H9 (cell line): ENCODE data around the gene SALL3. TPM values are rescaled to one million over a fixed set of nuclear protein-coding genes. Genes with fewer than 3 reads are reported as not detected.

ENCODE experiments used
- DNase-seq: peaks from one replicate; pipeline ENCODE4 v3.0.0-alpha.2; 2017
- H2AFZ ChIP-seq: one replicate; pipeline ENCODE4 v1.6.1; 2013; ENCODE audit warnings: mild to moderate bottlenecking, low read length, control low read depth, moderate library complexity
- H2AK5ac ChIP-seq: 2 replicates; pipeline ENCODE4 v1.6.1; 2013; ENCODE audit warnings: low read length, control low read depth, mixed read lengths; ENCODE audit not compliant: insufficient read length
- H2BK120ac ChIP-seq: one replicate; pipeline ENCODE4 v1.6.1; 2013; ENCODE audit warnings: low read depth, mild to moderate bottlenecking, low read length, control low read depth, inconsistent platforms; ENCODE audit not compliant: poor library complexity, severe bottlenecking
- H2BK12ac ChIP-seq: 2 replicates; pipeline ENCODE4 v1.6.1; 2013; ENCODE audit warnings: low read length, control low read depth, mixed read lengths, low read depth; ENCODE audit not compliant: insufficient read length
- H2BK15ac ChIP-seq: 2 replicates; pipeline ENCODE4 v1.6.1; 2013; ENCODE audit warnings: low read depth, low read length, control low read depth
- H2BK20ac ChIP-seq: one replicate; pipeline ENCODE4 v1.6.1; 2013; ENCODE audit warnings: low read depth, mild to moderate bottlenecking, low read length, control low read depth, inconsistent platforms; ENCODE audit not compliant: poor library complexity, severe bottlenecking
- H2BK5ac ChIP-seq: 2 replicates; pipeline ENCODE4 v1.6.1; 2013; ENCODE audit warnings: low read length, control low read depth, mixed read lengths; ENCODE audit not compliant: insufficient read length
- H3K14ac ChIP-seq: 2 replicates; pipeline ENCODE4 v1.6.1; 2013; ENCODE audit warnings: low read length, control low read depth; ENCODE audit not compliant: insufficient read depth
- H3K18ac ChIP-seq: 2 replicates; pipeline ENCODE4 v1.6.1; 2013; ENCODE audit warnings: low read depth, mild to moderate bottlenecking, mixed read lengths, low read length, control low read depth; ENCODE audit not compliant: insufficient read length
- H3K23ac ChIP-seq: 2 replicates; pipeline ENCODE4 v1.6.1; 2013; ENCODE audit warnings: low read length, control low read depth, mixed read lengths, low read depth; ENCODE audit not compliant: insufficient read length
- H3K23me2 ChIP-seq: 2 replicates; pipeline ENCODE4 v1.6.1; 2013; ENCODE audit warnings: low read depth, mild to moderate bottlenecking, mixed read lengths, low read length, control low read depth; ENCODE audit not compliant: insufficient read length, poor library complexity, severe bottlenecking
- H3K27ac ChIP-seq: 2 replicates; pipeline ENCODE4 v1.5.1; 2013; ENCODE audit warnings: low read length, control low read depth, mixed read lengths, low read depth; ENCODE audit not compliant: insufficient read length
- H3K27me3 ChIP-seq: 2 replicates; pipeline ENCODE4 v1.6.1; 2013; ENCODE audit warnings: low read length, control low read depth, inconsistent platforms; ENCODE audit not compliant: insufficient read depth
- H3K4ac ChIP-seq: 2 replicates; pipeline ENCODE4 v1.6.1; 2013; ENCODE audit warnings: low read depth, mild to moderate bottlenecking, control low read depth, inconsistent platforms, low read length, moderate library complexity
- H3K4me1 ChIP-seq: 2 replicates; pipeline ENCODE4 v1.6.1; 2013; ENCODE audit warnings: low read length, control low read depth, inconsistent platforms; ENCODE audit not compliant: insufficient read depth
- H3K4me2 ChIP-seq: 2 replicates; pipeline ENCODE4 v1.6.1; 2013; ENCODE audit warnings: low read length, control low read depth, mixed read lengths; ENCODE audit not compliant: insufficient read length, insufficient read depth
- H3K56ac ChIP-seq: 2 replicates; pipeline ENCODE4 v1.6.1; 2013; ENCODE audit warnings: low read depth, mild to moderate bottlenecking, mixed read lengths, low read length, control low read depth; ENCODE audit not compliant: insufficient read length
- H3K79me1 ChIP-seq: 2 replicates; pipeline ENCODE4 v1.6.1; 2013; ENCODE audit warnings: low read depth, mild to moderate bottlenecking, moderate library complexity, low read length, control low read depth, inconsistent platforms; ENCODE audit not compliant: insufficient read depth, poor library complexity, severe bottlenecking
- H3K79me2 ChIP-seq: 2 replicates; pipeline ENCODE4 v1.6.1; 2013; ENCODE audit warnings: low read length, control low read depth, inconsistent platforms; ENCODE audit not compliant: insufficient read depth
- H3K9ac ChIP-seq: 2 replicates; pipeline ENCODE4 v1.6.1; 2013; ENCODE audit warnings: low read length, control low read depth, mixed read lengths; ENCODE audit not compliant: insufficient read length; ENCODE audit errors: extremely low read depth
- H3K9me3 ChIP-seq: one replicate; pipeline ENCODE4 v1.6.1; 2013; ENCODE audit warnings: low read depth, low read length, inconsistent platforms; ENCODE audit not compliant: control insufficient read depth
- H3T11ph ChIP-seq: one replicate; pipeline ENCODE4 v1.6.1; 2013; ENCODE audit warnings: mild to moderate bottlenecking, low read length, control low read depth, inconsistent platforms
- H4K20me1 ChIP-seq: one replicate; pipeline ENCODE4 v1.6.1; 2013; ENCODE audit not compliant: control insufficient read depth, insufficient read length, insufficient read depth
- H4K5ac ChIP-seq: 2 replicates; pipeline ENCODE4 v1.6.1; 2013; ENCODE audit warnings: low read depth, mild to moderate bottlenecking, mixed read lengths, low read length, control low read depth; ENCODE audit not compliant: insufficient read length
- H4K8ac ChIP-seq: replicated peaks from 2 replicates; pipeline ENCODE4 v1.6.1; 2013; ENCODE audit warnings: low read length, control low read depth, mixed read lengths, low read depth; ENCODE audit not compliant: insufficient read length
- H4K91ac ChIP-seq: 2 replicates; pipeline ENCODE4 v1.6.1; 2013; ENCODE audit warnings: low read depth, mild to moderate bottlenecking, moderate library complexity, mixed read lengths, low read length, control low read depth; ENCODE audit not compliant: insufficient read length
- H3K27ac Mint-ChIP-seq, 3 experiments: 2 replicates in 2 of 3; 3 replicates in 1 of 3; pipeline ENCODE4 v1.8.0; 2020 to 2021; ENCODE audit warnings: mixed read lengths in 3 of 3, mild to moderate bottlenecking in 1 of 3, moderate library complexity in 1 of 3
- H3K27me3 Mint-ChIP-seq: 2 replicates; pipeline ENCODE4 v1.8.0; 2021; ENCODE audit warnings: low read depth, mild to moderate bottlenecking, moderate library complexity, mixed read lengths
- H3K36me3 Mint-ChIP-seq, 3 experiments: 2 replicates in 2 of 3; 3 replicates in 1 of 3; pipeline ENCODE4 v1.8.0; 2020 to 2021; ENCODE audit warnings: low read depth in 3 of 3, mixed read lengths in 3 of 3; ENCODE audit not compliant: insufficient read depth in 1 of 3
- H3K4me1 Mint-ChIP-seq, 2 experiments: 2 replicates each; pipeline ENCODE4 v1.8.0; 2020; ENCODE audit warnings: mixed read lengths in 2 of 2
- H3K4me3 Mint-ChIP-seq, 2 experiments: 2 replicates in 1 of 2; 3 replicates in 1 of 2; pipeline ENCODE4 v1.8.0; 2020 to 2021; ENCODE audit warnings: mild to moderate bottlenecking in 2 of 2, mixed read lengths in 2 of 2, moderate library complexity in 1 of 2
- H3K9me3 Mint-ChIP-seq, 2 experiments: 2 replicates in 1 of 2; 3 replicates in 1 of 2; pipeline ENCODE4 v1.8.0; 2020; ENCODE audit warnings: mild to moderate bottlenecking in 2 of 2, mixed read lengths in 2 of 2, moderate library complexity in 1 of 2
- WGBS: extraction: QIAGEN DNeasy Blood & Tissue Kit; methylation state at CpG from one replicate; pipeline ENCODE4 v1.1.7; 2013; ENCODE audit warnings: missing lambda C conversion rate, low lambda C conversion rate, mixed read lengths; ENCODE audit not compliant: insufficient read length; ENCODE audit errors: extremely low coverage; 5-methylcytosine and 5-hydroxymethylcytosine counted together
- total RNA-seq: library from RNA; stranded (reverse); gene quantifications from 2 replicates; pipeline ENCODE4 v1.2.1, GENCODE V29; 2021
- TF ChIP-seq, protein P1 (sequence below): fragments of 200-600 bp; sonication (generic); conservative IDR thresholded peaks from 3 replicates; pipeline ENCODE4 v1.8.0; 2021; ENCODE audit warnings: antibody characterized with exemption, mild to moderate bottlenecking

Gene SALL3
- total RNA-seq, 1 experiment from 2014 or later = 52.4 TPM

- Mint-ChIP-seq H3K27me3 (0 out of 2 replicates have a peak, but pooled peaks cover 4% of the 10 kb centered on the region), H3K4me1 (peaks cover 8 to 10% of the 10 kb centered on the region in 2 experiments), H3K27ac (no peak overlapping the region), H3K9me3 (no peaks in the 10 kb centered on the region), H3K4me3 (no peak overlapping the region), H3K36me3 (no peaks in the 10 kb centered on the region)
- Histone ChIP-seq H3K27ac (no peak overlapping the region), H3K79me1 (no peaks in the 10 kb centered on the region), H3K56ac (no peak overlapping the region), H3K23me2 (no peaks in the 10 kb centered on the region), H2BK20ac (no peak overlapping the region), H4K20me1 (no peaks in the 10 kb centered on the region), H2AFZ (no peak overlapping the region), H4K5ac (no peak overlapping the region), H2BK5ac (no peak overlapping the region), H3K79me2 (no peaks in the 10 kb centered on the region), H4K91ac (no peak overlapping the region), H2BK120ac (no peak overlapping the region), H2BK12ac (no peak overlapping the region), H2BK15ac (no peak overlapping the region), H2AK5ac (no peak overlapping the region), H3K4me2 (no peak overlapping the region), H3T11ph (no peak overlapping the region), H3K9ac (no peak overlapping the region), H3K4ac (no peak overlapping the region), H3K14ac (no peak overlapping the region), H3K23ac (no peak overlapping the region), H3K9me3 (no peaks in the 10 kb centered on the region), H3K27me3 (no peaks in the 10 kb centered on the region), H3K18ac (no peak overlapping the region), H3K4me1 (no peaks in the 10 kb centered on the region), H4K8ac (no peak overlapping the region)
- WGBS = no CpG with 5 or more reads among the region's 9 CpGs
- TF ChIP-seq, protein P1, sequence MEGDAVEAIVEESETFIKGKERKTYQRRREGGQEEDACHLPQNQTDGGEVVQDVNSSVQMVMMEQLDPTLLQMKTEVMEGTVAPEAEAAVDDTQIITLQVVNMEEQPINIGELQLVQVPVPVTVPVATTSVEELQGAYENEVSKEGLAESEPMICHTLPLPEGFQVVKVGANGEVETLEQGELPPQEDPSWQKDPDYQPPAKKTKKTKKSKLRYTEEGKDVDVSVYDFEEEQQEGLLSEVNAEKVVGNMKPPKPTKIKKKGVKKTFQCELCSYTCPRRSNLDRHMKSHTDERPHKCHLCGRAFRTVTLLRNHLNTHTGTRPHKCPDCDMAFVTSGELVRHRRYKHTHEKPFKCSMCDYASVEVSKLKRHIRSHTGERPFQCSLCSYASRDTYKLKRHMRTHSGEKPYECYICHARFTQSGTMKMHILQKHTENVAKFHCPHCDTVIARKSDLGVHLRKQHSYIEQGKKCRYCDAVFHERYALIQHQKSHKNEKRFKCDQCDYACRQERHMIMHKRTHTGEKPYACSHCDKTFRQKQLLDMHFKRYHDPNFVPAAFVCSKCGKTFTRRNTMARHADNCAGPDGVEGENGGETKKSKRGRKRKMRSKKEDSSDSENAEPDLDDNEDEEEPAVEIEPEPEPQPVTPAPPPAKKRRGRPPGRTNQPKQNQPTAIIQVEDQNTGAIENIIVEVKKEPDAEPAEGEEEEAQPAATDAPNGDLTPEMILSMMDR = no peak
- DNase-seq = no peak
Measured at GRCh38 chr18:78935406-78935805, 44.2 kb upstream of the SALL3 start.
